ENCODE results near the gene EFEMP1.

- TF ChIP-seq ZNF274 (IDR thresholded peaks at IDR 0.05; ENCODE audit: low read depth, low read length) (no peak), SUZ12 (IDR thresholded peaks at IDR 0.05; ENCODE audit: extremely low read depth, insufficient read depth, insufficient read length) (no peak), YY1 (IDR thresholded peaks at IDR 0.05; ENCODE audit: insufficient read depth, insufficient read length) (no peak)
Measured at GRCh38 chr2:55968941-55969340, 45.4 kb upstream of the EFEMP1 start.
